ENCODE results near the gene CPNE7.

The CPNE7 gene

GRCh38 chr16:89550421-89551007, 25.0 kb upstream of the CPNE7 start:
- DNase-seq = peak; percentile 23

- DNase-seq = no peak
These were observed 23.2 kb upstream of the CPNE7 start for GRCh38 chr16:89552329-89552728.

- no peak for DNase-seq
These were observed 22.6 kb upstream of the CPNE7 start for GRCh38 chr16:89552913-89553312.

GRCh38 chr16:89553733-89554132, 21.8 kb upstream of the CPNE7 start:
- no peak for DNase-seq

DNA sequence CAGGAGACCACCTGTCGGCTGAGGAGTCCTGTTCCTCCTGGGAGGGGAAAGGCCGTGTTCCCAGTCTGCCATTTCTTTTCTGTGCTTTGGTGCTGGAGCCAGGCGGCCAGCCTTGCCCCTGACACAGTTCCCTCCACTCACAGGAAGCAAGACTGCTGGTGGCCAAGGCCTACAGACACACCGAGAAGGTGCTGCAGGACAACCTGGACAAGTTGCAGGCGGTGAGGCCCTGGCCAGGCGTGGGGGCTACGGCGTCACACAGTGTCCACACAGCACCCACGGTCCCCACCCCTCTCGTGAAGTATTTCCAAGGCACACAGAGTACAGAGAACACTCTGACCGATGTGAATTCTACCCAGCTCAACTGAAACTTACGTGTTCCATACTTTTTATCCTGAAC, 21.2 kb upstream of the CPNE7 start:
- DNase-seq = no peak

GRCh38 chr16:89555265-89555664, 20.3 kb upstream of the CPNE7 start:
- DNase-seq = no peak

- DNase-seq = no peak
These were observed 19.8 kb upstream of the CPNE7 start for GRCh38 chr16:89555780-89556179.

- DNase-seq = peak; percentile 77
These were observed 18.5 kb upstream of the CPNE7 start for GRCh38 chr16:89556750-89557689.

DNA sequence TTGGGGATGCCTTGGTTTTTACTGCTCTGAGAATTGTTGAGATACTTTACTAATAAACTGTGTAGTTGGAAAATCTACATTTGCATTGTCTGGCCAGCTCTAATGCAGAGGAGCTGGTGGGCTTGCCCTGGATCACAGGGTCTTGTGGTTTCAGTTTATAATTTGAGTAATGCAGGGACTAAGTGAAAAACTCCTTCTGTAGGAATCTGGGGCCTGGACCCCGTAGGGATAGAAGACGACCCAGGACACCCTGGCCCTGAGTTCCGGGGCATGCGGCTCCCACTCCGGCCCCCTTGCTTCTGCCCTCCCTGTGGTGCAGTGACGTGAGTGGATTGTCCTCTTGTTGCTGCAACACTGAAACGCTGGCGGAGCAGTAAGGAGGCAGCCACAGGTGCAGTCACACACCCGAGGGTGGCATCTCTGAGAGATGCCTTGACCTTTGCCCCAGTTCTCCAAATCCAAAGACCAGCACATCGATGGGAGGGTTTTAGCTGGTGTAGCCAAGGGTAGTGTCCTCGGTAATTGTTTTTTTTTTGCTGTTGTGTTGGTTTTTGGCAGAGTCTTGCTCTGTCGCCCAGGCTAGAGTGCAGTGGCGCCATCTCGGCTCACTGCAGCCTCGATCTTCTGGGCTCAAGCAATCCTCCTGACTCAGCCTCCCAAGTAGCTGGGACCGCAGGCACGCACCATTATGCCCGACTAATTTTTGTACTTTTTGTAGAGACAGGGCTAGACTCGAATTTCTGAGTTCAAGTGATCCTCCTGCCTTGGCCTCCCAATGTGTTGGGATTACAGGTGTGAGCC, 17.7 kb upstream of the CPNE7 start:
- DNase-seq = no peak

- peak; percentile 97 for DNase-seq
These were observed 15.0 kb upstream of the CPNE7 start, which contains the start of gene RPL13 for GRCh38 chr16:89560378-89561141. TSS of gene RPL13 (plus strand) at chr16:89560682. CDS start at chr16:89560960, 278 bp downstream.

- no peak for DNase-seq
These were observed 14.2 kb upstream of the CPNE7 start for GRCh38 chr16:89561142-89561883.

DNA sequence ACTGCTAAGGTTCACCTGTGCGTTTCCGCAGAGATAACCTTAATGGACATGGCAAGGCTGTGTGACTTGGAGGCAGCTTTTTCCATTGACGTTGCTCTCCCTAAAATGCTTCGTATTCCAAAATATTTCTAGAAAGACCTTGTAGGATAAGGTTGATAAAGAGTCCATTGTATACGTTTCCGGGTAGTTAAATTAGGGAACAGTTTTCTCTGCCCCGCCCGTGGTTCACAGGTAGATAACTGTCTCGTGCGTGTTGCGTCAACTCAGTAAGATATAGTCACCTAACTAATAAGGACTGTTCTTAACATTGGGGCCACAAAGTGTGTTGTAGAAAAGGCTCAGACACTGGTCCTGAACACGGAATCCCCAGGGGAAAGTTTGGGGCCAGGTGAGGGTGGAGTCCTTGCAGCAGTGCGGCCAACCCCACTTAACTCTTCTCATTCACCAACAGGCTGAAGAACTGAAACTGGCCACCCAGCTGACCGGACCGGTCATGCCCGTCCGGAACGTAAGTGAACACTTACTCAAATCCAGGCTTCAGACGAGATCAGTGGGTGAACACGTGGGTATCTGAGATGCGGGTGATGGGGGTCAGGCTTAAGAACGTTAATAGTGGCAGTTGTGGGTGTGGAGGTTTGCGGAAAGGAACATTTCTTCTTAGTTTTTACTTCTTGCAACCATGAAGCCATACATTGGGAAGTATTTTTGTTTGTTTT, 13.5 kb upstream of the CPNE7 start:
- no peak for DNase-seq

DNA sequence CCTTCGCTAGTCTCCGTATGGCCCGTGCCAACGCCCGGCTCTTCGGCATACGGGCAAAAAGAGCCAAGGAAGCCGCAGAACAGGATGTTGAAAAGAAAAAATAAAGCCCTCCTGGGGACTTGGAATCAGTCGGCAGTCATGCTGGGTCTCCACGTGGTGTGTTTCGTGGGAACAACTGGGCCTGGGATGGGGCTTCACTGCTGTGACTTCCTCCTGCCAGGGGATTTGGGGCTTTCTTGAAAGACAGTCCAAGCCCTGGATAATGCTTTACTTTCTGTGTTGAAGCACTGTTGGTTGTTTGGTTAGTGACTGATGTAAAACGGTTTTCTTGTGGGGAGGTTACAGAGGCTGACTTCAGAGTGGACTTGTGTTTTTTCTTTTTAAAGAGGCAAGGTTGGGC, 12.6 kb upstream of the CPNE7 start:
- DNase-seq = no peak

DNA sequence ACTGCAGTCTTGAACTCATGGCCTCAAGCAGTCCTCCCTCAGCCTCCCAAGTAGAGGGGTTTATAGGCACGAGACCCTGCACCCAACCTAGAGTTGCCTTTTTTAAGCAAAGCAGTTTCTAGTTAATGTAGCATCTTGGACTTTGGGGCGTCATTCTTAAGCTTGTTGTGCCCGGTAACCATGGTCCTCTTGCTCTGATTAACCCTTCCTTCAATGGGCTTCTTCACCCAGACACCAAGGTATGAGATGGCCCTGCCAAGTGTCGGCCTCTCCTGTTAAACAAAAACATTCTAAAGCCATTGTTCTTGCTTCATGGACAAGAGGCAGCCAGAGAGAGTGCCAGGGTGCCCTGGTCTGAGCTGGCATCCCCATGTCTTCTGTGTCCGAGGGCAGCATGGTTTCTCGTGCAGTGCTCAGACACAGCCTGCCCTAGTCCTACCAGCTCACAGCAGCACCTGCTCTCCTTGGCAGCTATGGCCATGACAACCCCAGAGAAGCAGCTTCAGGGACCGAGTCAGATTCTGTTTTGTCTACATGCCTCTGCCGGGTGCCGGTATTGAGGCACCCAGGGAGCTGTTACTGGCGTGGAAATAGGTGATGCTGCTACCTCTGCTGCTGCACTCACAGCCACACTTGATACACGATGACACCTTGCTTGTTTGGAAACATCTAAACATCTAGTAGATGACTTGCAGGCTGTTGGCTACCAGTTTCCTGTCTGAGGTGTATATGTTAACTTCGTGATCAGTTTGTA, 11.7 kb upstream of the CPNE7 start:
- DNase-seq = no peak

DNA sequence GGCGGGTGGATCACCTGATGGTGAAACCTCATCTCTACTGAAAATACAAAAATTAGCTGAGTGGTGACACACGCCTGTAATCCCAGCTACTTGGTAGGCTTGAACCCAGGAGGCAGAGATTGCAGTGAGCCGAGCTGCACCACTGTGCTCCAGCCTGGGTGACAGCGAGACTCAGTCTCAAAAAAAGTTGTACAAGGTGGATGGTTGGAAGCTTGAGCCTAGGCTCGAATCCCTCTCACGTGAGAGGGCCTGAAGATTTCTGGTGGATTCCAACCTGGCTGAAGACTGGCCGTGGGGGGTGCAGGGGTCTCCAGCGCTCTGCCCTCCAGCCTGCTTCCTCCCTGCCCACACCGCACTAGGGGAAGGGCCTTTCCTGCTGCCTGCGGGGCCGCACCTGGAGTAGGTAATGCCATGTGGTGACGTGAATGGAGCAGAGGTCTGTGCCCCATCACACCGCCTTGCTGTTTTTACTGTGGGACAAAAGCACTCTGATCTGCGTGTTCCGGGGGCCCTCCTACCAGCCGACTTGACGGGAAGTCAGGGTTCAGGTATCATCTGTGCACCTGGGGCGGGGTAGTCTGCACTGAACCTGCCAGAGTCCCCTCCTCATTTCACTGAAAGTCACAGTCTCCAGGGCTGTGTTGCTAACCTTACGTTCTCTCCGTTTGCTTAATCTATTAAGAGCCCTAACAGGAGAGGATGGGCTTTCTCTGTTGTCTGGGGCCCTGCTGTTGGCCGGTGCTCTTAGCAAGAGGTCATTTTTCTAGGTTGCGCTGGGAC, 10.9 kb upstream of the CPNE7 start:
- no peak for DNase-seq

- no peak for DNase-seq
These were observed 10.4 kb upstream of the CPNE7 start for GRCh38 chr16:89565256-89565505.

DNA sequence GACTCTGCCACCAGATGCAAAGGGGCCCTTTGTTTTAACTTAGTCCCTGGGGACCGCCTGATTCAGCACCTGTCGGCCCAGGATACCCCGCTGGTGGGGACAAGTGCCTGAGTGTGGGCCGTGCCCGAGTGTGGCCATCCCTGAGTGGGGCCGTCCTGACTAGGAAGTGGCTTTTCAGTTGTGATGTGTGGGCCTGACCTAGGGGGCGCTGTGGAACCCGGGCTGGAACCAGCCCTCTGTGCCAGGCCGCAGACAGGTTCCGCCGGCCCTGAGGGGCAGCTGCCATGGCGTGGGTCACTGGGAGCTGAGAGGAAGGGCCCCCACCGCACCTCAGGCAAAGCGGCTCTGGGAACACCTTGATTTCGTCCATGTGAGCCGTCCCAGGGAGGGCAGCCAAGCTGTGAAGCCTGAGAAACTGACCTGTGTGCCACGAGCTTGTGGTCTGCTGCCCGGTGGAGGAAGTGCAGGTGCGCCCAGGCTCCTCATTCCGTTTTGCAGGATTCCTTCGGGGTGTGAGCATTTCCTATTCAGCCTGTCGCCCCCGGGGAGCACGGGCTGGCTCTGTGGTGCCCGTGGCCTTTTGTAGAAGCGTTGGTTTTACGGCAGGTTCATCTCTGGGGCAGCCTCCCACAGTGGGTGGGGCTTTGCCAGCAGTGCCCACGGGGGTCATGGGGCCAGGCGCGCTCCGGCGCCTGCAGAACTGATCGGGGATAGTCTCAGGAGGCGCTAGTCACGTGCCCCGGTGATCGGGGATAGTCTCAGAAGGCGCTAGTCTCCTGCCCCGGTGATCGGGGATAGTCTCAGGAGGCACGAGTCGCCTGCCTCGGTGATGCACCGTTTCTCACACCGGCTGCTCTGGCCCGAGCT, 9.8 kb upstream of the CPNE7 start:
- DNase-seq = peak; percentile 39

DNA sequence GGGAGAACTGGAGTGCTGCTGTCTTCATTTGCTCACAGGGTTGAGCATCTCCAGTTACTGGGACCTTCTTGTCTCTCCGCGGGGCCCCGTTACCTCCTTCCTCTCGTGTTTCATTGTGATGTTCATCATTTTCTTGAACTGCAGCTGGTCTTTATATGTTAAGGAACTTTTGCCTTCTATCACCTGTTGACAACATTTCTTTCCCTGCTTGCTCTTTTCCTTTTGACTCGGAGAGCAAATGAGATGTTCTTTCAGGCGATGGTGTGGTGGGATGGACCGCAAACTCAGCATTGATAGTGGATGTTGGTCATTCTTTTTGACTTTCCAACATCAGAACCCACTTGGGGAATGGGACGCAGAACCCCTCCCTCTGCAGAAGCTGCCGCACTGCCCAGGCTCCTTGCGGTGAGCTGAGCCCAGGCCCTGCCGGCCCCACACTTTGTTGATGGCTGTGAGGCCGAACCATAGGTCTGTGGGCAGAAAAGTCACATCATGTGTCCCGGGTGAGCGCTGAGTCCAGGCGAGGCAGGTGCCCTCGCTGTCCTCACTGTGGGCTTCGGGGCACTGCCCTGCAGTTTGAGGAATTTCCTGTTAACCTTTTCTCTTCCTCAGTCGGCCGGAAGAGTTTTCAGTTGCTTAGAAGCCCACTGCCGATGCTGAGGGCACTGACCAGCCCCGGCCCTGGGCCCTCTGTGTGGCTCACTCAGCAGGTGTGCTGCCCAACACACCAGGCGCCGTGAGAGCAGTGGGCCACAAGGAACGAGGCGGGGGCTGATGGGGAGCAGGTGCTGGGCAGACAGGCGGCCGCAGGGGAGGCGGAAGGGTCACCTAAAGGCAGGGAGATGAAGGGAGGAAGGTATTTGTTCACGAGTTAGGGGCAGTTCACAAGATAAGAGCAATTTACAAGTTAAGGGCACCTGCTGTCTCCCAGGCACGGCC, 7.6 kb upstream of the CPNE7 start:
- no peak for DNase-seq
